OCI-LY1 (cell line): ENCODE measurements around the gene PHLDB2.

Source experiments
- CTCF ChIP-seq: fragments of 200-600 bp; sonication (generic), shearing (Covaris generic); IDR thresholded peaks from 2 replicates; pipeline ENCODE4 v1.5.1; 2017; ENCODE audit warnings: mild to moderate bottlenecking, antibody characterized with exemption, low read length, moderate library complexity, mixed read lengths
- EZH2 ChIP-seq: fragments of 200-600 bp; sonication (generic), shearing (Covaris generic); IDR thresholded peaks from 2 replicates; pipeline ENCODE4 v1.8.0; 2017; ENCODE audit warnings: borderline replicate concordance, mixed run types, mild to moderate bottlenecking, antibody characterized with exemption, low read length, moderate library complexity, mixed read lengths

- no peak for TF ChIP-seq CTCF
- TF ChIP-seq EZH2, result no peak
These were observed 39.1 kb upstream of the PHLDB2 start for GRCh38 chr3:111819927-111820326.
